Esophagus (tissue), 2 donors: ENCODE measurements around the gene DCAF4L1. TPM values are rescaled to one million over a fixed set of nuclear protein-coding genes. Genes with fewer than 3 reads are reported as not detected.

Experiments used
- H3K27ac ChIP-seq, 2 donors: one replicate each; pipeline ENCODE4 v1.5.1; 2013; ENCODE audit warnings: low read depth in 2 of 2, mild to moderate bottlenecking in 2 of 2, inconsistent platforms in 1 of 2, low read length in 1 of 2, moderate library complexity in 1 of 2
- H3K27me3 ChIP-seq, 2 donors: one replicate each; pipeline ENCODE4 v1.6.1; 2013; ENCODE audit warnings: low read length in 2 of 2, control low read depth in 1 of 2, mild to moderate bottlenecking in 1 of 2; ENCODE audit not compliant: insufficient read depth in 2 of 2, control insufficient read depth in 1 of 2
- H3K36me3 ChIP-seq, 2 donors: one replicate each; pipeline ENCODE4 v1.6.1; 2013; ENCODE audit warnings: low read length in 1 of 2; ENCODE audit not compliant: control insufficient read depth in 2 of 2, insufficient read depth in 2 of 2
- H3K4me1 ChIP-seq, 2 donors: one replicate each; pipeline ENCODE4 v1.6.1; 2013; ENCODE audit warnings: low read length in 1 of 2; ENCODE audit not compliant: control insufficient read depth in 2 of 2, insufficient read depth in 2 of 2
- H3K4me3 ChIP-seq, 2 donors: one replicate each; pipeline ENCODE4 v1.5.1; 2013; ENCODE audit warnings: low read length in 2 of 2, mild to moderate bottlenecking in 2 of 2, low read depth in 1 of 2, moderate library complexity in 1 of 2
- H3K9me3 ChIP-seq, 2 donors: one replicate each; pipeline ENCODE4 v1.6.1; 2013; ENCODE audit warnings: mild to moderate bottlenecking in 2 of 2, low read depth in 1 of 2, low read length in 1 of 2, moderate library complexity in 1 of 2; ENCODE audit not compliant: control insufficient read depth in 2 of 2, insufficient read depth in 1 of 2
- WGBS, 2 donors: extraction: QIAGEN DNeasy Blood & Tissue Kit; methylation state at CpG; one replicate each; pipeline ENCODE4 v1.1.7; 2013; 5-methylcytosine and 5-hydroxymethylcytosine counted together
- polyA plus RNA-seq, 2 donors: library from polyadenylated mRNA; stranded (reverse); fragments of 200-250 nt; gene quantifications; one replicate each; pipeline ENCODE4 v1.2.3, GENCODE V29; 2013
- donor health status: healthy with polysubstance abuse.
- donor health status: Bipolar disorder and iron deficiency.

DCAF4L1 gene
- polyA plus RNA-seq, 2 donors: 0.06 to 0.14 TPM

DNA sequence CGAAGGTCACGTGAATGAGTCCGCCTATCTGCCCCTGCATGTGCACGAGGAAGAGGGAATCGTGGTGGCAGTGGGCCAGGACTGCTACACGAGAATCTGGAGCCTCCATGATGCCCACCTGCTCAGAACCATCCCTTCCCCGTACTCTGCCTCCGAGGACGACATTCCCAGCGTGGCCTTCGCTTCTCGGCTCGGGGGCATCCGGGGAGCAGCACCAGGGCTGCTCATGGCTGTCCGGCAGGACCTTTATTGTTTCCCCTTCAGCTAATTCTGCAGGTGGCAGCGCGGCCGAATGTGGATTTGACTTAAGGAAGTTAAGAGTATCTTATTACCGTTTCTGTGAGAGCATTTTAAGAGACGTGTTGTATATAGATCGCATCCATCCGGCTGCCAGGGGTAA lies 1.2 kb downstream of the DCAF4L1 start:
- H3K9me3 ChIP-seq: no peaks in the 10 kb centered on the region
- H3K36me3 ChIP-seq: no peaks in the 10 kb centered on the region
- no peak overlapping the region for H3K27ac ChIP-seq
- H3K4me3 ChIP-seq: no peak overlapping the region
- H3K4me1 ChIP-seq: no peaks in the 10 kb centered on the region
- 94 to 95% methylated on average over 22 of the region's 22 CpGs for WGBS, 2 donors
- H3K27me3 ChIP-seq: no peaks in the 10 kb centered on the region

DNA sequence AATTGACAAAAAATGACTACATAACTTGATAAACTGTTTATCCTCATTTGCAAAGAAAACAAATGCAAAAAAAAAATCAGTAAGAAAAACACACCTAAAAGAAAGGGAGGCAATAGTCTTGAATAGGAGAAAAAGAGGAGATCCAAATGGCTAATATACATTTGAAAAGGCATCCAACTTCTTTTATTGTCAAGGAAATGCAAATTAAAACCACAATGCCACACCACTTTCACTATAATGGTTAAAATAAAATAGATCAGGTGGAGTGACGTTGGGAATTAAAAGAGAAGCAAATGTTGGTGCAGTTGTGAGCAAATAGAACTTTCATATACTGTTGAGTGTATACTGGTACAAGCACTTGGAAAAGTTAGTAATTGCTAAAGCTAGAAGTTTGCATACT lies 3.6 kb downstream of the DCAF4L1 start:
- H3K27ac ChIP-seq: no peak overlapping the region

DNA sequence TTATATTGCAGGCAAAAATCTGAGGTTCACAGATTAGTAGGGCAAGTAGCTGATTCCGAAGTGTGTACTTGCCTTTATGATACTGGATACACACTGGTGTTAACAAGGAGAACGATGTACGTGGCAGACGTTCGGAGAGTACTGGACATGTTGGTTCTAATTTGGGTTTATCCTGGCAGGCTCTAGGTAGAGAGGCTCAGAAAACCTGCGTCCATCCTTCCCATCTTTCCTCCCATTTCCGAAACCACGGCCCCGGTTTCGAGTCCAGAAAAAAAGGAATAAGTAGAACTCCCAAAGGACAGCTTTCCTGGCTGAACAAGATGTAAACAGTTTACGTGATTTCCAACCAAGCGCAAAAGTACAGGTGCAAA lies 8.4 kb downstream of the DCAF4L1 start:
- no peaks in the 10 kb centered on the region for H3K27me3 ChIP-seq
- H3K4me3 ChIP-seq: peak overlapping the region; percentile 91 to 95
- 0 to 1% methylated on average over 12 of the region's 12 CpGs for WGBS, 2 donors
- peak overlapping the region; percentile 84 to 89 for H3K27ac ChIP-seq
- H3K36me3 ChIP-seq: no peaks in the 10 kb centered on the region
- no peaks in the 10 kb centered on the region for H3K9me3 ChIP-seq
- no peaks in the 10 kb centered on the region for H3K4me1 ChIP-seq

More for the DNA sequence above, 3.6 kb downstream of the DCAF4L1 start:
- Histone ChIP-seq H3K4me3 (no peak overlapping the region), H3K9me3 (no peaks in the 10 kb centered on the region), H3K4me1 (no peaks in the 10 kb centered on the region), H3K27me3 (no peaks in the 10 kb centered on the region), H3K36me3 (no peaks in the 10 kb centered on the region)
- WGBS, 2 donors: 42 to 56% methylated on average over 1 of the region's 1 CpG

DNA sequence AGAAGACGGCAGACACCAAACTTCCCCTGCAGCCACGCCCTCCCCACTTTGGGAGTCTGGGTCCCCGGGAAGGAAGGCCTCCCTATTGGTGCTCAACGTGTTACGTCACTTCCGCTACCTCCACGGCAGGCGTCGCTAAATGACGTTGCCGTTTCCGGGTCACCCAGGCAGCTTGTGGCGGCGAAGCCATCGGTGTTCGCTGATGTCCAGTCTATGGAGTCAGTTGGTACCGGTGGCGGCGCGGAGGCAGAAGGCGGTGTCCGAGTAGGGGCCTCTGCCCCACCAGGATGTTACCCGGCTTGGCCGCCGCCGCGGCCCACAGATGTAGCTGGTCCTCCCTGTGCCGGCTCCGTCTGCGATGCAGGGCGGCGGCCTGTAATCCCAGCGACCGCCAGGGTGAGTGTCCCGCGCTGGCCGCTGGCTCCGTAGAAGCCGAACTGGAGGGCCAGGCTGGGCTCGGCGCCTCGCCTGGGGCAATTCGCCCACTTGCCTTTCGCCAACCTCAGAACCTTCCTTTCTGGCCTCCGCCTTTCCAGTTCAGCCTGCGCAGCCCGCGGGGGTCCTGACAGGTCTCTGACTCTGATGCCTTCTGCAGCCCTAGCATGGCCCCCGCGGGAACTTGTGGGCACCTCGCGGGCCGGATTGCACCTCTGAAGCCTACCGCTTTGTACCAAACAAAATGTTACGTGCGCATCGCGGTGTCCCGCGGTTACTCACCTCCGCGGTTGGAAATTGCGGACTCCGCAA lies 9.0 kb downstream of the DCAF4L1 start, which contains the start of gene SLC30A9:
Gene SLC30A9 (plus strand): TSS at position 166 of the 747 bp plus-strand sequence. CDS start 122 bp downstream, at position 288.
- Histone ChIP-seq H3K4me1 (no peaks in the 10 kb centered on the region), H3K36me3 (no peaks in the 10 kb centered on the region), H3K27me3 (no peaks in the 10 kb centered on the region), H3K27ac (peak within 1 kb of the TSS; percentile 84 to 89), H3K9me3 (no peaks in the 10 kb centered on the region), H3K4me3 (peak within 1 kb of the TSS; percentile 91 to 95)
- WGBS, 2 donors: 0 to 1% methylated on average over 60 to 64 of the region's 64 CpGs

DNA sequence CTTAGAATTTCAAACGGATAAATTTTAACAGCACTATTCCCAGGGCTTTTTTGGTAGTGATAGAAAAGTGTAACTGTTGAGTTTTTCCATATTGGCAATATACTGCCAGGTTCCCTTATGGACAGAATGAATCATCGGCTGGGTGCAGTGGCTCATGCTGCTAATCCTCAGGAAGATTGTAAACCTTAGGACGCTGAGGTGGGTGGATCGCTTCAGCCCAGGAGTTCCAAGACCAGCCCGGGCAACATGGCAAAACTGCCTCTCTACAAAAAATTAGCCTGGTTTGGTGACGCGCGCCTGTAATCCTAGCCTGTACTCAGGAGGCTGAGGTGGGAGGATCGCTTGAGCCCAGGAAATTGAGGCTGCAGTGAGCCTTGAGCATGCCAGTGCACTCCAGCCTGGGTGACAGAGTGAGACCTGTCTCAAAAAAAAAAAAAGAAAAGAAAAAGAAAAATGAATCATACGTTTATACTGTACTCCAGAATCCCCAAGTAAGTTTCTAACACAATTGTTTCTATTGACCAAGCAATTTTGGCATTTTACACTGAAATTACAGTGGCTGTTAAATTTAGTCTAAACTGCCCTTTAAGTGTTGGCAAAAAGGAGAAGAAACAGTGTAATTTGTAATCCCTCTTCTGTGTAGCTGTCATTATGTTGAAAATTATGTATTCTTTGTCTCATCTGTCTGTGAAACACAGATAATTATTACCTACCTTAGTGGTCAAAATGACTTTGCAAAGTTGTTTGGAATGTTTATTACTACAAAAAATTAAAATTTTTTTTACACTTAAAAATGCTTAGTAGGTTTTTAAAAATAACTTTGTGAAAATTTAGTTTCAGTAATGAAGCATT lies 10.6 kb downstream of the DCAF4L1 start:
- Histone ChIP-seq H3K27me3 (no peaks in the 10 kb centered on the region), H3K27ac (no peak overlapping the region), H3K4me1 (no peaks in the 10 kb centered on the region), H3K4me3 (peak overlapping the region in 1 of 2 donors; percentile 91), H3K36me3 (no peaks in the 10 kb centered on the region), H3K9me3 (no peaks in the 10 kb centered on the region)
- 81% methylated on average over 10 of the region's 10 CpGs for WGBS, 2 donors

DNA sequence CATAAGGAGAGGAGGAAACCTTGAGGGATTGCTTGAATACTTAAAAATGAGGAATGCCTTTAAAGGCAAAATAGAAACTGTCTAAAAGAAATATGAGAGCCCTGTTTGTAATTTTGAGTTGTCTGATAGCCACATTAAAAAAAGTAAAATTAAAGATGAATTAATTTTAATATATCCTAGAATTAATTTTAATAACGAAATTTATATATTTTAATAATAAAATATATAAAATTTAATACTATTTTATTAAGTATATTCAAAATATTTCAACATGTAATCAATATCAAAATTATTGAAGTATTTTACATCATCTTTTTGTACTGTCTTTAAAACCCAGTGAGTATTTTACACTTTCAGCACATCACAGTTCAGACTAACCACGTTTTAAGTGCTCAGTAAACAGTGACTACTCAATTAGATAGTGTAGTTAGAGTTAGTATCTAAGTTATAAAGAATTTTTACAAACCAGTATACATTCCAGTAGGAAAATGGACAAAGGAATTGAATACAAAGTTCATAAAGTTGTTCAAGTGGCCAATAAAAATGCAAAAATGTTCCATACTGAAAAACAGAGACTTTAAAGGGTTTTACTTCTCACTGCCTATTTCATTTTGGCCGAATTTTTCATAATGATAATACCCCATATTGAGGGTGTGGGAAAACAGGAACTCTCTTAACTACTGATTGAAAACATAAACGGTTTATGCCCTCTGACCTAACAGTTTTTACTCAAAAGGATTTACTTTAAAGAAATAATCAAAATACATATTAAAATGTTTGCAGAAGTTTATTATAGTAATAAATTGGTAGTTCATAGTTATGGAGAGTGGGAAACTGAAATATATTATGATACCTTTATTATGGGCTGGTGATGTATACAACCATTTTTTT lies 11.7 kb downstream of the DCAF4L1 start:
- Histone ChIP-seq H3K36me3 (no peaks in the 10 kb centered on the region), H3K4me3 (no peak overlapping the region)
- 82 to 84% methylated on average over 4 of the region's 4 CpGs for whole genome bisulfite sequencing, 2 donors

DNA sequence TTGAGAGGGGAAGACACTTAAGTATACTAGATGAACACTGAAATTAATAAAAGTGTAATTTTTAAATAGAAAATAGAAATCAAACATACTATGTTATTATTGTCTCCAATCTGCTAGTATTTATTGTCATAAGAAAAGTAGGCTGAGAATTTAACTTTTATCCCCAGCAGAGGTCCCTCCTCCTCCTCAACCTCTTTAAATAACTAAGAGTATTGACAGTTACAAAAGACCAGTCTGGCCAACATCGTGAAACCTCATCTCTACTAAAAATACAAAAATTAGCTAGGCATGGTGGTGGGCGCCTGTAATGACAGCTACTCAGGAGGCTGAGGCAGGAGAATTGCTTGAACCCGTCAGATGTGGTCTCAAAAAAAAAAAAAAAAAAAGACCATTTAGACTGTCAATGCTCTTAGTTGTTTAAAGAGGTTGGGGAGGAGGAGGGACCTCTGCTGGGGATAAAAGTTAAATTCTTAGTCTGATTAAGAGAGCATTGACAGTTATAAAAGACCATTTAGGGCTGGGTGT lies 13.0 kb downstream of the DCAF4L1 start:
- Histone ChIP-seq H3K9me3 (no peaks in the 10 kb centered on the region), H3K27ac (no peak overlapping the region), H3K4me3 (no peak overlapping the region), H3K4me1 (no peaks in the 10 kb centered on the region), H3K27me3 (no peaks in the 10 kb centered on the region), H3K36me3 (no peaks in the 10 kb centered on the region)
- WGBS, 2 donors: 89 to 94% methylated on average over 3 of the region's 3 CpGs

More for the DNA sequence above, 11.7 kb downstream of the DCAF4L1 start:
- H3K27me3 ChIP-seq: no peaks in the 10 kb centered on the region
- H3K4me1 ChIP-seq: no peaks in the 10 kb centered on the region
- H3K27ac ChIP-seq: no peak overlapping the region
- H3K9me3 ChIP-seq: no peaks in the 10 kb centered on the region

DNA sequence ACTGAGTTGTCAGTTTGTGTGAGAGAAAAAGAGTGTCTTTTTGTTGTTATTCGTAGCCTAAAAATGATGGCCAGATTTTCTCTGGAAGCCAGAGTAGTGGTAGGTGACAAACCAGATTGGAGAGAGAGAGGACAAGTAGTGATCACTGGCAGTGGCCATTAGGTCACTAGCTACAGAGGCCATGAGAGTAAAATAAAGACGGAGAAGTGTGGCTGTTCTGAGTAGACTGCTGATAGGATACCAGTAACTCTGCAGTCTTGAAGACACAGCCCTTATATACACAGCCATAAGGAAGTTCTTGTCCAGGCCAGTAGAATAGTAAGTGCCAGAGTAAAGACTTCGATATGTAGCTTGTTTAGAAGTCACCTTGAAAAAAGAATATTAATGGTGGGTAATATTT lies 16.5 kb downstream of the DCAF4L1 start:
- no peak overlapping the region for H3K4me3 ChIP-seq
- no peaks in the 10 kb centered on the region for H3K4me1 ChIP-seq
- no peak overlapping the region for H3K27ac ChIP-seq
- H3K36me3 ChIP-seq: no peaks in the 10 kb centered on the region
- no peaks in the 10 kb centered on the region for H3K27me3 ChIP-seq
- H3K9me3 ChIP-seq: no peaks in the 10 kb centered on the region
- 93 to 95% methylated on average over 3 of the region's 3 CpGs for WGBS, 2 donors

DNA sequence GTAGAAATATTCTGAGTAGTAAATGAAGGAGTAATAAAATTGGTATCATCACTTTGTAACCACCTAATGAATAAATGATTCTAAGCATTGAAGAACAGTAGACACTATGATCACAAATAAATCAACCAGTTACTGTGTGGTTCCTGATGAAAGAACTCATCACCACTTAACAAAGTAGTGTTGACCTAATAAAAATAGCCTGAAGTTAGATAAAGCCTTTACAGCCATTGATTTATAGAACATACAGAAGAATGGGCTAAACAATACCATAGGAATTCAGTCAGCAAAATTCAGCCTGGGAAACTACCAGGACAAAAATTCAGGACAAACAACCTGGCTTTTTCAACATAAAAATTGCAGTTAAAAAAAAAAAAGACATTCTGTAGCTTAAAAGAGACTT lies 17.8 kb downstream of the DCAF4L1 start:
- no peaks in the 10 kb centered on the region for H3K4me1 ChIP-seq
- H3K4me3 ChIP-seq: no peak overlapping the region
- no peaks in the 10 kb centered on the region for H3K9me3 ChIP-seq
- no peaks in the 10 kb centered on the region for H3K27me3 ChIP-seq
- no peak overlapping the region for H3K27ac ChIP-seq
- H3K36me3 ChIP-seq: no peaks in the 10 kb centered on the region
